A549 (cell line): ENCODE results near the gene RUNX3.

ENCODE experiments used
- CBX8 ChIP-seq: fragments of 200-600 bp; sonication (generic); IDR thresholded peaks from 2 replicates; pipeline ENCODE4 v1.6.1; 2016
- EP300 ChIP-seq, 2 experiments: fragments of >200 bp; sonication (Bioruptor Twin); formaldehyde crosslinking; IDR thresholded peaks; 2 replicates in 1 of 2; 3 replicates in 1 of 2; pipeline ENCODE4 v1.6.1; 2016 to 2017
- FOSB ChIP-seq: fragments of 250-450 bp; sonication (Bioruptor Pico); IDR thresholded peaks from 2 replicates; pipeline ENCODE4 v1.5.0; 2020; ENCODE audit warnings: mild to moderate bottlenecking, moderate library complexity
- FOSL2 ChIP-seq, 2 experiments: fragments of 450-650 bp in 1 of 2; fragments of >200 bp in 1 of 2; sonication (Bioruptor Twin) in 1 of 2; formaldehyde crosslinking; IDR thresholded peaks; 2 replicates each; pipeline versions ENCODE4 v1.5.0 to v1.6.1; 2016 to 2020; ENCODE audit warnings: mild to moderate bottlenecking in 1 of 2, moderate library complexity in 1 of 2
- MAFK ChIP-seq: fragments of 450-650 bp; IDR thresholded peaks from 2 replicates; pipeline ENCODE4 v1.6.1; 2014; ENCODE audit not compliant: partially characterized antibody
- MAZ ChIP-seq: fragments of 150-350 bp; IDR thresholded peaks from 2 replicates; pipeline ENCODE4 v1.6.1; 2014; ENCODE audit warnings: antibody characterized with exemption, low read depth, low read length, borderline replicate concordance
- RNF2 ChIP-seq: fragments of 200-600 bp; sonication (generic); IDR thresholded peaks from 2 replicates; pipeline ENCODE4 v1.6.1; 2016; ENCODE audit warnings: low read depth, mild to moderate bottlenecking, antibody characterized with exemption, moderate library complexity, borderline replicate concordance
- ZNF302 ChIP-seq: fragments of 250-450 bp; sonication (Bioruptor Pico); IDR thresholded peaks from 2 replicates; pipeline ENCODE4 v1.9.0; 2021; ENCODE audit warnings: inconsistent platforms, mild to moderate bottlenecking, moderate library complexity
- TF ChIP-seq, protein P1 (sequence below): fragments of >200 bp; sonication (Bioruptor Twin); formaldehyde crosslinking; IDR thresholded peaks from 3 replicates; pipeline ENCODE4 v1.5.1; 2016
- TF ChIP-seq, protein P2 (sequence below): fragments of 450-650 bp; IDR thresholded peaks from 2 replicates; pipeline ENCODE4 v1.6.1; 2014; ENCODE audit warnings: antibody characterized with exemption

DNA sequence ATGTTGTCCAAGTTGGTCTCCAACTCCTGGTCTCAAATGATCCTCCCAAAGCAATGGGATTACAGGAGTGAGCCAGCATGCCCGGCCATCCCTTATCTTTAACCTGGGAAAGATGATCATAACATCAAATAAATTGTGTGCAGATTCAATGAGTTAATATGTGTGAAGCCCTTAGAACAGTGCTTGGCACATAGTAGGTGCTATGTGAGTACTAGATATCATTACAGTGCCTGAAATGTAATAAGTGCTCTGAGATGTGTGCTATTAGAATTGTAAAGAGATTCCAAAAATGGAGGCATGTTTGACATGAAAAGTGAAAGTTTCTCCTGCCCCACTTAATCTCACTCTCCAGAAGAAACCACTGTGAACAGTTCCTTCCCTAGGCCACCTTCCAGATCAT, 71.8 kb downstream of the RUNX3 start:
- TF ChIP-seq RNF2 (no peak), CBX8 (no peak), EP300 (IDR thresholded peaks at IDR 0.05) (no peak), FOSL2 (IDR thresholded peaks at IDR 0.05) (no peak), FOSL2 (CRISPR knock-in tag; IDR thresholded peaks at IDR 0.05) (no peak), MAFK (no peak), FOSB (no peak), MAZ (no peak), ZNF302 (CRISPR knock-in tag) (no peak)
- TF ChIP-seq, protein P1, sequence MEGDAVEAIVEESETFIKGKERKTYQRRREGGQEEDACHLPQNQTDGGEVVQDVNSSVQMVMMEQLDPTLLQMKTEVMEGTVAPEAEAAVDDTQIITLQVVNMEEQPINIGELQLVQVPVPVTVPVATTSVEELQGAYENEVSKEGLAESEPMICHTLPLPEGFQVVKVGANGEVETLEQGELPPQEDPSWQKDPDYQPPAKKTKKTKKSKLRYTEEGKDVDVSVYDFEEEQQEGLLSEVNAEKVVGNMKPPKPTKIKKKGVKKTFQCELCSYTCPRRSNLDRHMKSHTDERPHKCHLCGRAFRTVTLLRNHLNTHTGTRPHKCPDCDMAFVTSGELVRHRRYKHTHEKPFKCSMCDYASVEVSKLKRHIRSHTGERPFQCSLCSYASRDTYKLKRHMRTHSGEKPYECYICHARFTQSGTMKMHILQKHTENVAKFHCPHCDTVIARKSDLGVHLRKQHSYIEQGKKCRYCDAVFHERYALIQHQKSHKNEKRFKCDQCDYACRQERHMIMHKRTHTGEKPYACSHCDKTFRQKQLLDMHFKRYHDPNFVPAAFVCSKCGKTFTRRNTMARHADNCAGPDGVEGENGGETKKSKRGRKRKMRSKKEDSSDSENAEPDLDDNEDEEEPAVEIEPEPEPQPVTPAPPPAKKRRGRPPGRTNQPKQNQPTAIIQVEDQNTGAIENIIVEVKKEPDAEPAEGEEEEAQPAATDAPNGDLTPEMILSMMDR = no peak
- TF ChIP-seq, protein P2, sequence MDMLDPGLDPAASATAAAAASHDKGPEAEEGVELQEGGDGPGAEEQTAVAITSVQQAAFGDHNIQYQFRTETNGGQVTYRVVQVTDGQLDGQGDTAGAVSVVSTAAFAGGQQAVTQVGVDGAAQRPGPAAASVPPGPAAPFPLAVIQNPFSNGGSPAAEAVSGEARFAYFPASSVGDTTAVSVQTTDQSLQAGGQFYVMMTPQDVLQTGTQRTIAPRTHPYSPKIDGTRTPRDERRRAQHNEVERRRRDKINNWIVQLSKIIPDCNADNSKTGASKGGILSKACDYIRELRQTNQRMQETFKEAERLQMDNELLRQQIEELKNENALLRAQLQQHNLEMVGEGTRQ = no peak
